Measurements from ENCODE around the gene ULK2.
"Not testable (repeated sequence)": the region's sequence is repeated elsewhere in the genome, so short reads cannot be mapped to it uniquely, and the experiment has no call there.

Gene ULK2

GRCh38 chr17:19766016-19766415, 101.7 kb downstream of the ULK2 start:
- no peak for DNase-seq

DNA sequence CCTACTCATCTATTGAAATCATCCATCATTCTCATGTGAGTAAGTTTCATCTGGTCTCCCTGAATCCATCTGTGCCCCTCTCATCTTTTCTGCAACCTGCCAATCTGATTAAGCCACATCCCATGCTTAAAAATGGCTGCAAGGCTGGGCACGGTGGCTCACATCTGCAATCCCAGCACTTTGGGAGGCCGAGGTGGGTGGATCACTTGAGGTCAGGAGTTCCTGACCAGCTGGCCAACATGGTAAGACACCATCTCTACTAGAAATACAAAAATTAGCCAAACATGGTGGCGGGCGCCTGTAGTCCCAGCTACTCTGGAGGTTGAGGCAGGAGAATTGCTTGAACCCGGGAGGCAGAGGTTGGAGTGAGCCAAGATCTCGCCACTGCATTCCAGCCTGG, 103.7 kb downstream of the ULK2 start:
- not testable (repeated sequence) for DNase-seq

DNA sequence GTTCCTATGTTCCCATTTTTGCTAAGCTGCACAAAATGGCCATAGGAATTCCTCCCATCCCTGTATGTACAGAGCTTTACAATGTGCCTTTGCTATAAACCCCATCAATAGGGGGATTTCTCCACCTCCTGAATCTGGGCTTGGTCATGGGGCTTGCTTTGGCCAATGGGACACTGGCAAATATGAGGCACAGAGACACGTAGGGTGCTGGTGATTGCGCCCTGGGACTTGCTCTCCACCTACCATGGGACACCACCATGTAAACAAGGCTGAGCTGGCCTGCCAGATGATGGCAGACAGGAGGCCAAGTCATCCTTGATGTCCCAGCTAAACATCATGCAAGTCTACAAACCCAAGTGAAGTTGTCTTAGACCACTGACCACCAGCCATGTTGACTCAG, 104.3 kb downstream of the ULK2 start:
- DNase-seq, result no peak

- peak; percentile 70 for DNase-seq
Observed at GRCh38 chr17:19762515-19762961, 105.2 kb downstream of the ULK2 start.

DNA sequence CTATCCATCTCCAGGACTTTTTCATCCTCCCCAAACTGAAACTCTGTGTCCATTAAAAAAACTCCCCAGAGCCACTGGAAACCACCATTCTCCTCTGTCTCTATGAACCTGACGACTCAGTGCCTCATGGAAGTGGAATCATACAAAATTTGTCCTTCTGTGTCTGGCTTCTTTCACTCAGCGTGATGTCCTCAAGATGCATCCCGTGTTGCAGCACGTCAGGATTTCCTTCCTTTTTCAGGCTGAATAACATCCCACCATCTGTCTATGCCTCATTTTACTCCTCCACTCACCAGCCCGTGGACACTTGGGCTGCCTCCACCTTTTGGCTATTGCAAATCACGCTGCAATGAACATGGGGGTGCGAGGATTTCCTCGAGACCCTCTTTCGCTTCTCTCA, 107.0 kb downstream of the ULK2 start:
- DNase-seq, result no peak

GRCh38 chr17:19759568-19760549, 107.9 kb downstream of the ULK2 start:
- DNase-seq, result no peak

- no peak for DNase-seq
Observed at GRCh38 chr17:19757536-19758180, 110.1 kb downstream of the ULK2 start.

- no peak for DNase-seq
Observed at GRCh38 chr17:19756546-19756945, 111.2 kb downstream of the ULK2 start.

DNA sequence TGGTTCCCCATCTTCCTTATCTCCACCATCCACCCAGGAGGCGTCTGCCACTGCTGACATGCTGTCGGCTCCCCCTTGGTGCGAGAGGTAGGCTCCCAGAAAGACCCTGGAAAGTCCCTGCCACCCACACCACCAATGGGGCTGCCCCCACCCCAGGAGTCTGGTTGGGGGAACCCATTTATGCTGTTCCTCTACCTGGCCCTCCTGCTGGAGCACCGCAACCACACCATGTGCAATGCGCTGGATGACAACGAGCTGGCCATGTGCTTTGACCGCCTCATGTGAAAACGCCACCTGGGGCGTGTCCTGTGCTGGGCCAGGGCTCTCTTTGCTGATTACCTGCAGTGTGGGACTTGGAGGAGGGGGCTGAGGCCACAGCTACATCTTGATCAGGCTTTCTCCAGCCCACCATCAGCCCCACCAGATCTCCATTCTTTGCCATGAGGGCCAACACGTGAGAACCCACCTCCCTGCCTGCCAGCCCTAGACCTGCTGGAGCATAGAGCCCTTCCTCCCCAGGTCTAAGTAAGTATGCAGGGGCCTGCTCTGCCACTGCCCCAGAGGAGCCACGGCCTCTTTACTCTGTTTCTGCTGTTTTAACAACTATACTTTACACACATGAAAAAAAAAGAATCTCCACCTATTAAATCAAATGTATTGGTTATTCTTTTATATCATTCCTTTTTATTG, 111.8 kb downstream of the ULK2 start:
- no peak for DNase-seq

DNA sequence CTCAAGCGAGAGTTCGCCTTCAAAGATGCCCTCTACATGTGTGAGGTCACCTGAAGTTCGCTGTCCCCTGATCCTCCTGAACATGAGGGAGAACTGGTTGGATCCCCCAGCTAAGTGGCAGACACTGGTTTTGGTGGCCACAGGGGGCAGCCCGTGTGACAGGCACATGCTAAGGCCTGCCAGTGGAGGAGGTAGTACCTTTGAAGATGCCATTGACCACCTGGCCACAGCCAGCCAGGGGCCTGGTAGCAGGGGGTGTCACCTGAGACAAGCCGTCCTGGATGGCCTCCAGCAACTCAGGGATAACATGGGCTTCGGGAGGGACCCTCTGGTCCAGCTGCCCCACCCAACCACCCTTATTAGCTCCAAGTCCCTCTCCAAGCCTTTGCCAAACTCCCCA, 112.3 kb downstream of the ULK2 start:
- DNase-seq, result no peak

GRCh38 chr17:19753661-19754463, 113.9 kb downstream of the ULK2 start:
- no peak for DNase-seq

DNA sequence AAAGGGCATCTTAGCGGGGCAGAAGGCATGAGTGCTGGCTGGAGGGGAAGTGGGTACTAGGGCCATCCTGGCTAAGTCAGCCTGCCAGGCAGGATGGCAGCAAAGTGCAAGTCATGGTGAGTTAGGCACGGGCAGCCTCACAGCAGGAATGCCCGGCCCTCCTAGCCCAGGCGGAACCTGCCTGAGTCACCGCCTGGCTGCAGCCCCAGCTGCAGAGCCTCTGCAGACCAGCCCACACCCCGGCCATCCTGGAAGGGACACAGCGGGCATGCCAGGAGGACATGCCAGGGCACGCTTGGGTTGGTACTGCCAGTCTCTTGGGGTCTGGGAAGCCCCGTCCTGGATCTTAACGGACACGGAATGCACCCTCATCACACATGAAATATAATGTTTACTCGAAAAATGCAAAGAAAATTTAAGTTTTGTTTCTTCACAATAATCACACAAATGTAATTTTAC, 114.7 kb downstream of the ULK2 start:
- peak; percentile 56 for DNase-seq

- no peak for DNase-seq
Observed at GRCh38 chr17:19752216-19753050, 115.3 kb downstream of the ULK2 start.

- no peak for DNase-seq
Observed at GRCh38 chr17:19750835-19751234, 116.9 kb downstream of the ULK2 start.

DNA sequence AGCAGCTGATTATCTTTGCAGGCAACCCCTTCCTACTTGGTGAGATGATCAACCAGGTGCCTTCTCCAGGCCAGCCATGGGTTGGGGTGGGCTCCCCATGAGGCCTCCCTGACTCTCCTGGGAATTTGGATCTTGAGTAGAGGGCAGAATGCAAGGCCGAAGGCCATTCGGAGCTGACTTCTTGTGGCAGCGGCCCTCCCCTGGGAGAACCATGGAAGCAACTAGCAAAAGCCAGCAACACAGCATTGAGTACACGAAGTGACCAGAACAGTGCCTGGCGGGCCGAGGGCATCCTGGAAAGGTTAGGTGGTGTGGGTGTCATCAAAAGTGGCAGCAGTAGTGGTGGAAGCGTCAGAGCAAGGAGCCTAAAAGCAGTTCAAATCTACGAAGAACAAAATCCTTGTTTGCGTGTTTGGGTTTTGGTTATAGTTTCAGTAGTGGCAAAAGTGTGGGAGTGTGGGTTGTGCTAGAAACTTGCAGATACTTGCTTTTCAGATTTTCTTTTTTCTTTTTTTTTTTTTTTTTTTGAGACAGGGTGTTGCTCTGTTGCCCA, 117.6 kb downstream of the ULK2 start:
- no peak for DNase-seq

DNA sequence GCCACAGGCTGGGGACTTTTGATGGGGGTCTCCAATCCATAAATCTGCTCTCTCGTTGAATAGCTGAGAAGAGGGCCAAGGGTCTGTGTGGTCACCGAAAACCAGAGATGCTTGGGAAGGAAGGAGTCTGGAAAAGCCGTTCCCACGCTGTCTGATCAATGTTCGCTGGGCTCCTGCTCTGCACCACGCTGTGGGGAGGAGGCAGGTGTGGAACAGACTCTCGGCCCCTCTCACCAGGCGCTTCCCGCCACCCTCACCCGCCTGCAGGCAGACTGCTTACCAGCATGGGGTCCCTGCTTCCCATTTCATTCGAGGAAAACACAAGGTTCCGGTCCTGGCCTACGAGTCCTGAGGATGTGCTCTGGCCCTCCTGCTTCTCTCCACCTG, 118.9 kb downstream of the ULK2 start:
- no peak for DNase-seq

- DNase-seq, result peak; percentile 56
Observed at GRCh38 chr17:19747829-19748806, 119.6 kb downstream of the ULK2 start, which contains the start of gene ALDH3A1. Gene ALDH3A1 (minus strand): TSS chr17:19748298. CDS start chr17:19745129, 3,169 bp downstream.

- no peak for DNase-seq
Observed at GRCh38 chr17:19747159-19747719, 120.5 kb downstream of the ULK2 start.

GRCh38 chr17:19746517-19746916, 121.2 kb downstream of the ULK2 start:
- DNase-seq, result no peak

All from femur (tissue), 1 donor.